Activated CD4-positive, alpha-beta T cell treated with anti-CD3 and anti-CD28 coated beads, Interleukin-2, amount 50 U/mL, for 24 hours (primary cell): Measurements from ENCODE around the gene DDAH1.
"Not testable (repeated sequence)": the region's sequence is repeated elsewhere in the genome, so short reads cannot be mapped to it uniquely, and the experiment has no call there.

ENCODE experiments used
- DNase-seq, 2 donors: peaks; one replicate each; pipeline ENCODE4 v3.0.0-alpha.2; 2020; ENCODE audit warnings: low read depth in 1 of 2, low spot score in 1 of 2

Gene DDAH1

DNA sequence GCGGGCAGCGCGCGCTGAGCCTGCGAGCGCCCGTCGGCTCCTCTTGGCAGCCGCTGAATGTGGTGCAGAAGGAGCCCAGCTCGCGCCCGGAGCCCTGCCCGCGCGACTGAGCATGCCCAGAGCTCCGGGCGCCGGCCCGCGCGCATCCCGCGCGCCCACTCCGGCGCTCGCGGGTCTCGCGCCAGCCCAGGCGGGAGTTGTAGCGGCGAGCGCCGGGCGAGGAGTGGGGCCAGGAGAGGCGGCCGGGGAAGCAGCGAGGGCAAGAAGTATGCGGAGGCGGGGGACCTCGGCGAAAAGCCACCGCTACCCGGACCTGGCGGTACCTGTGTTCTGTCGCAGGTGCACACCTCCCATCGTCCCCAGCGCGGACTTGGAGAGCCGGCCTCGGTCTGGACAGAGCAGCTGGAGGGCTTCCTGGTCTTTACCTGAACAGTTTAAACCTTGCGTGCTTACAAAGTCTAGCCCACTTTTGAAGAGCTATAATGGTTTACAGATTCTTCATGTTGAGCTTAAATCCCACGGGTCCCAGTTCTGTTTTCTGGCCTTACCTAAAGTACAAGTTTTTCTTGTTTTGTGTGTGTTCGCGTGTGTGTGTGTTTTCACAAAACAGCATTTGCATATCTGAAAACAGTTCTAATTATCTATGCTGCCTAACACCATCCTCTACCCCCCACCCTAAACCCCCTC lies at the start of gene DDAH1:
DDAH1 (minus strand) TSS at position 61 of the 687 bp plus-strand sequence. CDS start 114 bp downstream, outside the sequence.
- no peak for DNase-seq

- DNase-seq = not testable (repeated sequence)
Observed at GRCh38 chr1:85513998-85514397, 49.0 kb upstream of the DDAH1 start.

- DNase-seq = no peak
Observed at GRCh38 chr1:85504417-85504816, 39.5 kb upstream of the DDAH1 start.

DNA sequence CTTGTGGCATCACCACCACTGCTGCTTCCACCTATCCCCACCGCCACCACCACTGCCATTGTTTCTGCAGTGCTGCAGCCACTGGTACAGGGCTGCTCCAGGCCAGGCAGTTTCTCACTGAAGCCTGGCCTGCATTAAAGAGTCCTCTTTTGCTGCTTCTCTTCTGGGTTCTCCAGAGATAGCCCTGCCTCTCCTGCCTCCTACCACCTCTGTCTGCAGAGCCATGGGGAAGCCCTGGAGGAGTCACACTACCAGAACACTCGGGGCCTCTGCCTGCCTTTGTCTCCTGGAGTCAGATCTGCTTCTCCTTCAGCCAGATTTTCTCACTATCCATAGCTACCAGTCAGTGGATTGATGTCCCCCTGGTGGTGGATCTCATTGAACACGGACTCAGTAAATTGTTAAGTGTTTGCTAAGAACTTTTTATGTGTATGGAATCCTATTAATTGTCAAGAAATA lies 37.7 kb upstream of the DDAH1 start:
- no peak for DNase-seq

DNA sequence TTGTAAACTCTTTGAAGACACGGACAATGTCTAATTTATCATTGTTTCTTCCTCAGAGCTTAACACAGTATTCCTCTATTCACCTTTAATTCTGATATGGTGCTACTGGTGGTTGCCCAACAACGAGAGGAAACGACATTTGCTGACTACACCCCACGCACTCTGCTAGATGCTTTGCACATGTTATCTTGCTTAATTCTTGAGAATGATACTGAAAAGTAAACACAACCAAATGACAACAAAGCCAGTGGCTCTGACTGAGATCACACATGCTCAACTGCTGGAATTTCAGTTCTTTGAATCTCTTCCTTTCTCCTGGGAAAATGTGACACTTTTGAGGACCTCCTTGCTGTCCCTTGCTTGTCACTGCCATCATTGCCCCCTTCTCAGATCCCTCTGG lies 37.2 kb upstream of the DDAH1 start:
- no peak for DNase-seq

- no peak for DNase-seq
Observed at GRCh38 chr1:85501355-85501898, 36.5 kb upstream of the DDAH1 start.

- DNase-seq = no peak
Observed at GRCh38 chr1:85496941-85497582, 32.1 kb upstream of the DDAH1 start.

- no peak for DNase-seq
Observed at GRCh38 chr1:85495556-85495955, 30.6 kb upstream of the DDAH1 start.

DNA sequence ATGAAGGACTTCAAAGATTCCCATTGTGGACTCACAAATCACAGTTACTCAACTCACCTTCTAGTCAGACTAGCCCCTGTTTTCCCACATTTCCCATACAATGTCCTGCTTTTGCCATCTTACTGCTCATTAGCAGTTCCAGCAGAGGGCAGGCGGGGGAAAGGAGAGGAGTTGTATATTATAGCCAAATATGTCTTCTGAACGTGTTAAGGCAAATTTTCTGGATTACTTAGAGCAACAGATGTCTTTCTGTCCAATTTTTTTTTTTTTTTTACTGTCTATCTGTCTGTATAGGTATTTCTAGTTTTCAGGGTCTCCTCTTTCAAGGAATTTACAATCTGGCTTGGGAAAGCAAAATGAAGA lies 29.9 kb upstream of the DDAH1 start:
- no peak for DNase-seq

- DNase-seq = no peak
Observed at GRCh38 chr1:85494074-85494903, 29.3 kb upstream of the DDAH1 start.

DNA sequence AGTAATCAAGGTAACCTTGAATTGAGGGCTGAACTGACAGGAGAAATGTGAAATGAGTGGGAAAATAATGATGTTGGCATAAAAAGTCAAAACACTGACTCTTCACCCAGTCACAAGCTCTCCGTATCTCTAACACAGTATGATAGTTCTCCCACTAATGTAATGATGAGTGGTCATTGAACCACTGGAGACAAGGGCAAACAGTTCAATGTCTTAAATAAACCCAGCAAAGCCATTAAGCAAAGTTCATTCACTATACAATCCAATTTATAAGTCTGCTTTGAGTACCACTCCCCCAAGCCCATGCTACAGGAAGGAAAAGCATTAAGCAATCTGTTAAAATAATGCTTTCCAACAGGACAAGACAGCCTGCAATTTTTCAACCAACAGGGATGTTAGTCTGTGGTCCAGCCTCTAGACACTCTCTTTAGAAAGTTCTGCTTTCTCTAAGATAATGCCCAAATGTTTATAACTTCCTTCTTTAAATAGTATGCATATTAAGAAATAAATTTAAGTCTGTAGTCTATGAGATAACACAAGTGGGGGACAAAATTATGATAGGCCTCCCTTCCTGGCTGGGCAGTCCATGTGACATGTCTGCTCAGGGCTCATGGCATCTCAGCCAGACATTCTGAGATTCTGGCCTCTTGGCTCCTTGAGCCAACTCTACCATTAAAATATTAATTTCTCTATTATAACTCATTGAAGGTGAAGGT lies 25.5 kb upstream of the DDAH1 start:
- DNase-seq = no peak

DNA sequence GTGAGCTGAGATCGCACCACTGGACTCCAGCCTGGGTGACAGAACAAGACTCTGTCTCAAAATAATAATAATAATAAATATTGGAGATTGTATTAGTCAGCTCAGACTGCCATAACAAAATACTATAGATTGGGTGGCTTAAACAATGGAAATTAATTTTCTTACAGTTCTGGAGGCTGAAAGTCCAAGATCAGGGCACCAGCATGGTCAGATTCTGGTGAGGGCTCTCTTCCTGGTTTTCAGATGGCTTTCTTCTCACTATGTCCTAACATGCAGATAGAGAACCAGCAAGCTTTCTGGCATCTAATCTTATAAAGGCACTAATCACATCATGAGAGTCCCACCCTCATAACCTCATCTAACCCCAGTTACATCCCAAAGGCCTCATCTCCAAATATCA lies 23.2 kb upstream of the DDAH1 start:
- no peak for DNase-seq

DNA sequence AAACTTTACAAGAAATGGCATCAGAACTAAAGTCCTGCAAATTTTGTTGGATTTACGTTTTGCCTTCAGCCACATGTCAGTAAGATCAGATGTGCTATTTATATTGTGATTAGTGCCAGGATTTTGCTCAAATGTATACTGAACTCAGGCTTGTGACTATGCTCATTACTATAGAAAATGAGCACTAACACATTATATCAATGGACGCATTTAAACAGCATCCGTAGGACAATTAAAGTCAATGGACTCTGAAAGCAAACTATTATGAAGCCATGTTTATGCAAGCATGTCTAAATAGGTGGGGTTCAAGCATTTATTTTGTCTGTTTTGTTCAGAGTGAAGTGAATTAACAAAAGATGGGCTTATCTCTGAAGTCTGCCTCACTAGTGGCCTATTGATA lies 20.6 kb upstream of the DDAH1 start:
- no peak for DNase-seq

- DNase-seq = no peak
Observed at GRCh38 chr1:85484716-85485115, 19.8 kb upstream of the DDAH1 start.

- DNase-seq = no peak
Observed at GRCh38 chr1:85484264-85484663, 19.3 kb upstream of the DDAH1 start.

- DNase-seq = no peak
Observed at GRCh38 chr1:85481688-85482087, 16.7 kb upstream of the DDAH1 start.

GRCh38 chr1:85480566-85480965 lies 15.6 kb upstream of the DDAH1 start:
- DNase-seq = no peak

- DNase-seq = no peak
Observed at GRCh38 chr1:85479491-85479890, 14.5 kb upstream of the DDAH1 start.

DNA sequence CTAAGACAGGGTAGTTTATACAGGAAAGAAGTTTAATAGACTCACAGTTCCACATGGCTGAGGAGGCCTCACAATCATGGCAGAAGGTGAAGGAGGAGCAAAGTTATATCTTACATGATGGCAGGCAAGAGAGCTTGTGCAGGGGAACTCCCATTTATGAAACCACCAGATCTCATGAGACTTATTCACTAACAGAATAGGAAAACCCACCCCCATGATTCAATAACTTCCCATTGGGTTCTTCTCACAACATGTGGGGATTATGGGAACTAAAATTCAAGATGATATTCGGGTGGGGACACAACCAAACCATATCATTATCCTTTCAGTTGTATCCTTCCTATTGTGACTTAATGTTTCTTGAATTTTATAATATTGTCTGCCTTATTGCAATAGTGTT lies 13.4 kb upstream of the DDAH1 start:
- DNase-seq = no peak

DNA sequence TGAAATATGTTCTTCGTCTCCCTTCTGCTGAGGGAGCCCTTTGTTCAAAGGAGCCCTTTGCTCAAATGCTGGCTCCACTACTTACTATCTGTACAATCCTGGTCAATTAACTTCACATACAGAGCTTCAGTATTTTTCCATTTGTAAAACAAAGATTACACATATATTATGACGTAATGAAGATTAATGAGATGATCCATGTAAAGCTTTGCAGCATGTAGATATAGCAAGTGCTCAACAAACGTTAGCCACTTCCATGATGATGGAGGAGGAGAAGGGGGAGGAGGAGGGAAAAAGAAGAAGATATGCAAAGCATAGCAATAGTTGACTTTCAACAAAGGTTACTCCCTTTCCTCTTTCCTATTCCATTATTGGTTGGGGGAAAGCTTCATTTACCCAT lies 10.1 kb upstream of the DDAH1 start:
- no peak for DNase-seq

DNA sequence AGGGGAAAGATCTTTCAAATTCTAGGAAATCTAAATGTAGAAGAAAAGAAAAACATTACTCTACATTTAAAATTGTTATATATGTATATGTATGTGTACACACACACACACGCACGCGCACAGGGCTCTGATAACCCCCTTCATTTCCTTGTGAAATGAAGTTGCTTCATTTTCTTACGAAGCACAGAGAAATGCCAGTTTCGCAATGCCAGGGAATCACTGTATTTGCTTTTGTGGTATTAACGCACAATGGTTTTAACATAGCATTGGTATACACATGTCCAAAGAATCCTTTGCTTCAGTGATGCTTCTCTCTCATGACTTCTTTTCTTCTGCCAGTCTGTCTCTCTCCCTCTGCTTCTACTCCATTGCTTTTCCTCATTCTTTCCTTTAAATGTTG lies 8.4 kb upstream of the DDAH1 start:
- DNase-seq = no peak
